NOMO-1 treated with DMSO at 0.1 percent for 48 hours (cell line): ENCODE measurements around the gene GPER1.
"Not testable (repeated sequence)": the region's sequence is repeated elsewhere in the genome, so short reads cannot be mapped to it uniquely, and the experiment has no call there.

Source experiments
- DNase-seq: peaks from one replicate; lab custom pipeline; 2025; ENCODE audit not compliant: unreplicated experiment; lab: John Stamatoyannopoulos, UW

GPER1 gene

GRCh38 chr7:1140476-1141104, 52.7 kb downstream of the GPER1 start:
- DNase-seq: no peak

GRCh38 chr7:1141651-1142050, 53.7 kb downstream of the GPER1 start:
- no peak for DNase-seq

GRCh38 chr7:1142051-1142635, 54.2 kb downstream of the GPER1 start:
- DNase-seq: no peak

- not testable (repeated sequence) for DNase-seq
Observed at GRCh38 chr7:1143031-1143430, 55.1 kb downstream of the GPER1 start.
